HG02885 (cell line): ENCODE results near the gene MINDY4.

ENCODE experiments used
- ATAC-seq: cut with Tn5 transposase; IDR thresholded peaks from one replicate; pipeline ENCODE4 v1.9.1; 2021; ENCODE audit warnings: mild to moderate bottlenecking; ENCODE audit not compliant: unreplicated experiment, poor library complexity

The MINDY4 gene

DNA sequence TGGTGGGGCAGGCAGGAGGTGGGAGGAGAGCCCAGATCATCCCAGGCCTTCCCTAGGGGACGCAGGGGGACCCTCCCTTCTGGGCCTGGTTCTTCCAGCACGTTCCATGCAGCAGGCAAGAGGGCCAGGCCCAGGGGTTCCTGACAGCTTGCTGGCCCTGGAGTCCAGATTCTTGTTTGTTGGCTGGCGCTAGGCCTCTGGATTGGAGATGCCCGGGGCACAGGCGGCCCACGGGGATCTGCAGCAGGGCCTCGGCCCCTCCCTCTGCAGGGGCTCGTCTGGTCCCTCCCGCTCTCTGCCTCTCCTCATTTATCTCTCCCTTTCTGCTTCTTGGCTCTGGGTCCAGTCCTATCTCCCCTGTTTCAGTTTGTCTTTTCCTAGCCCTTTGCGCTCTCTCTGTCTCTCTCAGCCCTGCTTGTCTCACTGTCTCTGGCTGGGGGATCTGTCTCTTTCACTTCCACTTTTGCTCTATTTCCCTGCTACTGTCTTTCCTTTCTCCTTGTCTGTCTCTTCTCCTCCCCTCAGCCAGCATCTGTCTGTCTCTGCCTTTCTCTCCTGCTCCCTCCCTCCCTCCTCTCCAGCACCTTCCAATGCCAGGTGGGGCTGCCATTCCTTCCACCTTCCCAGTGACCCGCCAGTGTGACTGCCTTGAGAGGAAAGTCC, 139.3 kb downstream of the MINDY4 start:
- ATAC-seq, result no peak

DNA sequence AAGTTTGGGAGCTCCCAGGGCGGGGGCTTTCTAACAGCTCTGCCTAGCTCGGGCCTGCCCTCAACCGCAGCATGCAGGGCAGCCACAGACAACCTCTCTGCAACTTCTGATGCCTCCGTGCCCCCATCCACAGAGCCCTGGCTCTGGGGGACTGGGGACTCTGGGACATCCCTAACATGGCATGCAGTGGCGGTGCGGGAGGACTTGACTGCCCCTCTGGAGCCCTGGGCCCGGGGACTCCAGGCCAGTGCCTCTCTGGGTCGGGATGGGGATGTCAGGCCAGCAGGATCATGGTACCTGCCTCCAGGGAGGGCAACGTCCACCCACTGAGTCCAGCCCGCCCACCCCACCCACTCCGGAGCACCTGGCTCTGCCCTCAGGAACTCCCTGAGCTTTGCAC, 139.9 kb downstream of the MINDY4 start:
- ATAC-seq, result no peak

DNA sequence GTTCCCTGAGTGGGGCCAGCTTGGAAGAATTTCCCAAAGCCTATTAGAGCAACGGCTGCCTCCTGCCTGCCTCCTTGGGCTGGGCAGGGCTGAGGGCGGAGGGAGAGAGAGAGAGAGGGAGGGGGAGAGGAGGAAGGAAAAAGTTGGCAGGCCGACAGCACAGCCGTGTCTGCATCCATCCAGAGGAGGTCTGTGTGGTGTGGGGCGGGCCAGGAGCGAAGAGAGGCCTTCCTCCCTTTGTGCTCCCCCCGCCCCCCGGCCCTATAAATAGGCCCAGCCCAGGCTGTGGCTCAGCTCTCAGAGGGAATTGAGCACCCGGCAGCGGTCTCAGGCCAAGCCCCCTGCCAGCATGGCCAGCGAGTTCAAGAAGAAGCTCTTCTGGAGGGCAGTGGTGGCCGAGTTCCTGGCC, 140.3 kb downstream of the MINDY4 start, which contains the start of gene AQP1:
TSS of gene AQP1 (plus strand) at position 293 of the 409 bp plus-strand sequence. CDS start at position 350, 57 bp downstream.
- ATAC-seq, result no peak

DNA sequence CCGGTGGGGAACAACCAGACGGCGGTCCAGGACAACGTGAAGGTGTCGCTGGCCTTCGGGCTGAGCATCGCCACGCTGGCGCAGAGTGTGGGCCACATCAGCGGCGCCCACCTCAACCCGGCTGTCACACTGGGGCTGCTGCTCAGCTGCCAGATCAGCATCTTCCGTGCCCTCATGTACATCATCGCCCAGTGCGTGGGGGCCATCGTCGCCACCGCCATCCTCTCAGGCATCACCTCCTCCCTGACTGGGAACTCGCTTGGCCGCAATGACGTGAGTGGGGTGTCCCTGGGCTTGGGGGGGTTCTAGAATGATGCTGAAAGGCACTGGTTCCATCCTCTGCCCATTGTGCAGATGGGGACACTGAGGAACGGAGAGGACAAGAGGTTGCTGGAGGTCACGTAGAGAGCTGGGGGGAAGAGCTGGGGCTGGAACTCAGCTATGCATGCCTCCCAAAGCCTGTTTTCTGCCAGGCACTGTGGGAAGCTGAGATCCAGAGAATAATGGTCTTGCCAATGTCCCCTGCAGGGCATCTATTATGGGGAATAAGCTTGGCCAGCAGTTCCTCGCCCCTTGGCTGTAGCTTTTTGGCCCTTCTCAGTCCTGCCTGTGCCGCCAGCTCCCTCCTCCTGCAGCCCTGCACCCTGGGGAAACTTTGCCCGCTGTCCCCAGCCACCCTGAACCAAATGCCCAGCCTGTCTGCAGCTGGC, 141.0 kb downstream of the MINDY4 start:
- ATAC-seq, result no peak

DNA sequence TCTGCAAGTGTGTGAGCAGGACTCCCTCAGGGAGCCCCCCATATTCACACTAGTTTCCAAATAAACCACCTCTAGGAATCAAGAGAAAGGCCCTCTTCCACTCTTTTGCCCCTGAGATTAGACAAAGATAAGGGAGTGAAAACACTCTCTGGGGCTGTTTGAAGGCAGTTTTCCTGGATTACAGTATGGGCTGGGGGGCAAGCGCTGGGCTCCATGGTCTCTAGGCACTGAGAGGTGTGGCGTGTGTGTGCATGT, 141.4 kb downstream of the MINDY4 start:
- ATAC-seq, result no peak

DNA sequence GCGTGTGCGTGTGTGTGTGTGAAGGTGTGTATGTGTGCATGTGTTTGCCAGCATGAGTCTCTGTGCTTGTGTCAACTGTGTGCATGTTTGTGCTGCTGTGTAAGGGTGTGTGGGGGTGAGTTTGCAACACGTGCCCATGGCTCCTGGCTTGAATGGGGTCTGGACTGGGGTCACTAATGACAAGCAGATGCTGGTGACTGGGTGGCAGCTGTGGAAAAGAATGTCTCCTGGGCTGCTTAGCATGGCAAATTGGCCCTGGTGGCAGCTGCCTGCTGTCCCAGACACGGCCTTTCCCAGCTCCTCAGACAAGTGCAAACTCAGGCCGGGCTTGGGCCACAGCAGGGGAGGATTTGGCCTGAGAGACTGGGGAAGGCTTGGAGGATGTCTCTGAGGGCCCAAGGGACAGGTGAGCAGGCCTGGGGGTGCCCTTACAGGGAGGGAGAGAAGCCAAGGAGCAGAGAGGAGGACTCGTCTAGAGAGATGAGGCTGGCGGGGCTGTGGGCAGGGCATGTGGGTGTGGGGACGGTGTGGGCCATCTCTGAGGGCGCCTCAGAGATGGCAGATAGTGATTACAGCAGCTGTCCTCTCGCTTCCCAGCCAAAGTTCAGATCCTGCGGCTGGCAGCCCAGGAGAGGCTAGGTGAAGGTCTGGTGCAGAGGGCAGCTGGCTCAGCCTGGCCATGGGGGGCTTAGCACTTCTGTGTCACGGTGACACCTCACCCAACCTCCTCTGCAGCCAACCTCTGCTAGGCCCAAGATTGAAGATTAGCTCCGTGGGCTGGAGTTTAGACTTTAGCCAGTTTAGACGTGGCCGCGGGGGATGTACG, 142.0 kb downstream of the MINDY4 start:
- no peak for ATAC-seq

DNA sequence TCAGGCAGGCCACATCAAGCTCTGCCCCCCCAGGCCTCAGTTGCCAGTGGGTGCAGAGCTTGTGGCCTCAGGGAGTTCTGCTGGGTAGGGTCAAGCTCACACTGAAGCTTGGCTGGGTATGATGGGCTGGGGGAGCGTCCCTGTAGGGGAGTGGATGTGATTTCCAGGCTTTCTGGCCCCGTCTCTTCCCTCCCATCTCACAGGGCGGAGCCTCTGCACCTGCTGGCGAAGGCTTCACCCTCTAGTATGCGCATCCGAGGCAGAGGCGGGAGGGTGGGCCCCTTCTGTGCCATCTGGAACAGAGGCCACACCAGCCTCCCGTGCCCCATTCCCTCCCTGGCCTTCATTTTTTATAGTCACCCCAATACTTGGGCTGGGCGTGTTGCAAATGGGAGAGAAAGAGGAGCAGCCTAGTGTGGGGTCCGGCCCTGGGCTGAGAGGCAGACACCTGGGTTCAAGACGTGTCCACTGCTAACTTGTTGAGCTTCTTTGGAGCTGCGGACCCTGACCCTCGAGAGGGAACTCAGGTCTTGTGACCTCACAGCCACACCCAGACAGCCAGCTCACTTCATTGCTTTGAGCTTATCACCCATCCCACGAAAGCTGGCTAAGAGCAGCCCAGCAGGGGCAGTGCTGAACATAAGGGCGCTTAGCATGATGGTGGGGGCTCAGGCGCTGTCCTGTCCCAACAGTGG, 142.8 kb downstream of the MINDY4 start:
- ATAC-seq, result no peak

DNA sequence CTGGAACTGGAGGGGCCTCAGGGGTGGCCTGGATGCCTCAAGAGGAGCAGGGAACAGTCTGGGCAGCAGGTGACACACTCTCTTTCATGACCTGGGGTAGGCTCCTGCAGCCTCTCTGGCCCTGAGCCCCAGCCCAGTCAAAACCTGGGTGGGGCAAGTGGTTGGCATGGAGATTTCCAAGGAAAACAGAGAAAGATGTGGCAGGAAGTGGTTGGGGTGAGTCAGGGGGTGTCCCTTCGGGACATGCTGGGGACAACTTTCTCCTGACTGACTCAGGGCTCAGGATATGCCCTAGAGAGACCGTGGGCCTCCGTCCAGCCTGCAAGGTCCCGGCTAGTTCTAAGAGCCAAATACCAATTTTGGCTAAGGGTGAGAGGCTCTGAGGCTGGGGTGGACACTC, 143.4 kb downstream of the MINDY4 start:
- ATAC-seq, result no peak

DNA sequence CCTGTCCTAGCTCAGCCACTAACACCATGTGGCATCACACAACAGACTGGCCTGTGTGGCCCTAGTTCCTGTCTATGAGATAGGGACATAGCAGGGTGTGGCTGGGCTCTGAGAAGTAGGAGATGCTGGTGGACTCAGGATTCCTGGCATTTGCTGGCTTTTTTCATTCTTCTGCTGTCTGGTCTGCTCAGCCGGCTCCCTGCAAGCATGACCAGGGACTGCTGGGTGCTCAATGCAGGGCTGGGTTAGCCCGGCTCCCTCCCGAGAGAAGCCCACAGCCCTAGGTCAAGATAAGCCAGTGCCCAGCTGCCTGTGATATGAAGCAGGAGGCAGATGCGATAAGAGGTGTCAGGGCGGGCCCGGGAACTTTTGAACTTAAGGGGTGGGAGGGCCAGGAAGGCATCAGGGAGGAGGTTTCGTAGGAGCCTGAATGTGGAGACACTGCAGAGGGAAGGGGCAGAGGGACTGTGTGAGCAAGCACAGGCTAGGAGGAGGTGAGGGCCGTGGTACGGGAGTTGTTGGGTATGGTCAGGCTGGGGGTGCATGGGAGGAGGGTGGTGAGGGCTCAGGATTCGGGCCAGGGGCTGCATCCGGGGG, 143.9 kb downstream of the MINDY4 start:
- no peak for ATAC-seq

DNA sequence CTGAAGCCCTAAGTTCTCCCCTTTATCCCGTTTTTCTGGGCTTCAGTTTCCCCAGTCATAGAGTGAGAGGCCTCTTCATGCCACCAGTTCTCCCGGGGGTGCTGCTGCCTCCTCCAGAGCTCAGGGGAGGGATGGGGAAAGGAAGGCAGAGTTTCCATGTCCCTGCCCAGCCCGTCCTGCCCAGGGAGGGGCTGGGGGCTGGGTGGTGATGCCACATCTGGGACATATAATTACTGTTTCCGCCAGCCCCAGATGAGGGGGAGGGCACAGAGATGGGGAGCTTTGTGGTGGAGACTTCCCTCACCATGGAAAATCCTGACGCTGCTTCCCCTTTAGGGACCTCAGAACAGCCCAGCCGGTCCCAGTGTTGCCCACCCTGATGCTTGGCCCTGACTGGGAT, 144.5 kb downstream of the MINDY4 start:
- no peak for ATAC-seq

DNA sequence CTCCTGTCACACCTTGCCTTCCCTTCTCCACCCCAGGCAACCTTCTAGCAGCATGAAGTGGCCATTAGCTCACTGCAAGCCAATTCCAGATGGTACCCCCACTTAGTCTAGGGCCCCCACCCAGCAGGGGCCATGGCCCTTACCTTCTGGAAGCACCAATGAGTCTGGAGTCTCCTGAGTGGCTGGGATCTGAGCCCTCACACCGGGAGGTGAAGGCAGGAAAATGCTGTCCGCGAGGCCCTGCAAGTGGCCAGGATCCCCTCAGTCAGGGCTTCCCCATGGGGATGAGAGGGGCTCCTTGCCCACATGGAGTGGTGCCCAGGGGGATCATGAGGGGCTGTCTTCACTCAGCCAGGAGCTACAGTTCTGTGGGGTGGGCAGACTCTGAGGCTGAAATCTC, 145.0 kb downstream of the MINDY4 start:
- no peak for ATAC-seq

DNA sequence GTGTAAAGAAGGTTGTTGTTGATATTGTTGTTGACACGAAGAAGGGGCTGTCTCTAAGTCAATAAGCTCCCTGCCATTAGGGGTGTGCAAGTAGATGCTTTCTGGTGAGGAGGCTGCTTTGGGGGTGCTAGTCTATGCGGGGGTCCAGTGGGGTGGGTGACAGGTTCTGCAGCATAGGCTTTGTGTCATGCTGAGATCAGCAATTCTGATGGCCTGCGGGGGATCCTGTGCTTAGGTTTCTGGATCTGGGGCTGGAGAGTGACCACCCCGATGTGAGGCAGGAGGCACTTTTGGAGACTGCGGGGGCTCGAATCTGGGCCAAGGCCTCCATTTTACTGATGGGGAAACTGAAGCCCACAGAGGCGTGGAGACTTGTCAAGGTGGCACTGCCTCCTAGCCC, 145.6 kb downstream of the MINDY4 start:
- no peak for ATAC-seq

DNA sequence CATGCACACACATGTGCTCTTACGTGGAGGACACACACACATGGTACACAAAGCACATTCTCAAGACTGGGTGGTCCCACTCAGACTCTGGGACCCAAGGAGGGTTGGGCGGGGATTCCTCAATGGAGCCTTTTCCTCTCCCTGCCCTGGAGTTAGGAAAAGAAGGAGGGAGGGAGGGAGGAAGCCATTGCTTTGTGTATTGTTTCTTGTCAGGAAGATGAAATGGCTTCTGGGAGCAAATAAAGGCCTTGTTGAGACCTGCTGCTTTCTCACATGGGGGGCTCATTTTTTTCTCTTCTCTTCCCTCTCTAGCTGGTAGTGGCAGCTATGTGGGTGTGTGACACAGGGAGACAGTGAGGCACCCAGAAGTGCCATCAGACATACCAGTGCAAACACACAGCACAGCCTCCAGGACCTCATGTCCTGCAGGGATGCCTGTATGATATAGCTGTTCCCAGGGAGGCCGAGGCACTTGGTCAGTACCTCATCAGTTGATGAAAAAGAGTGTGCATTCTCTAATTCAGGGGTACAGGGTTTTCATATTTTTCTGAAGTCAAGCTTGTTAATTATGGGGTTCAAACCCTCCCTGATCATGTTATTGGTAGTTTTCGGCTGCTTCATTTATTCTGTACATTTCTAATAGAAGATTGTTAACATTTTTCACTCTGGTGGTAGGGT, 146.1 kb downstream of the MINDY4 start:
- no peak for ATAC-seq

DNA sequence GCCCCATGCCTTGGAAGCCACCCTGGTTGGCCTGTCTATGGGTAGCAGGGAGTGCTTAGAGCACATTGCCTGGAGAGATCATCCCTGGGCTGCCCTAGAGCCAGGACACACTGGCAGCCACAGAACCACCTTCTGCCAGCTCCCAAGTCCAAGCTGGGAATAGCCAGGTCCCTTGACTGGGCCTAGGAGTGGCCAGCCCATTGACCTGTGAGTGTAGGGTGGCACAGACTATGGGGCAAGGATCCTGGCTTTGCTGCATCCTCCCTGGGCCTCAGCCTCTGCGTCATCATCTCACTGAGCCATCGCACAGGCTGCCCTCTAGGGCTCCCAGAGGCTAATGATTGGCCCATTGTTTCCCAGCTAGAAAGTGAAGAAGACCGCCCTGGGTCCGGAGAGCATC, 147.5 kb downstream of the MINDY4 start:
- ATAC-seq, result no peak

DNA sequence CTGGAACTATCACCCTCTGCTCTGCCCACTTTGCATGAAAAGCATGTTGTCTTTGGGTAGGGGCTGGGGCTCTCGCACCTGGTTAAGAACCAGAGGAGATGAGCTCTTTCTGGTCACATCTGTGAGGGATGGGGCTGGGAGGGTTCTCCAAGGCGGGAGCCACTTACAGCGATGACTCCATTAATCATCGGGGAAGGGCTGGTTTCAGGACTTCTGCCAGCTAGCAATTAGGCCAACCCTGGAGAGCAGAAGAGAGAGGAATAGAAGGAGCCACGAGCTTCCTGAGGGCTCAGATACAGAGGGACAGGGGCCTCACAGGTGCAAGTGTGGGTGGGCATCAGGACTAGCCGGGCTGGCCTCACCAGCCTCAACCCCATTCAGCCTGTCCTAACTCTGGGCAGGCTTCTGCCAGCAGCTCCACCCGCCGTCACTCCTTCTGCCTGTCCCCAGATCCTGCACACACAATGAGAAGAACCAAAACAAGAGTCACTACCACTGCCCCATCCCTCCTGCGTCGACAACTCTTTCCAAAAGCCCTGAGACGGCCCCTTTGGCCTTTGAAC, 148.9 kb downstream of the MINDY4 start:
- no peak for ATAC-seq

DNA sequence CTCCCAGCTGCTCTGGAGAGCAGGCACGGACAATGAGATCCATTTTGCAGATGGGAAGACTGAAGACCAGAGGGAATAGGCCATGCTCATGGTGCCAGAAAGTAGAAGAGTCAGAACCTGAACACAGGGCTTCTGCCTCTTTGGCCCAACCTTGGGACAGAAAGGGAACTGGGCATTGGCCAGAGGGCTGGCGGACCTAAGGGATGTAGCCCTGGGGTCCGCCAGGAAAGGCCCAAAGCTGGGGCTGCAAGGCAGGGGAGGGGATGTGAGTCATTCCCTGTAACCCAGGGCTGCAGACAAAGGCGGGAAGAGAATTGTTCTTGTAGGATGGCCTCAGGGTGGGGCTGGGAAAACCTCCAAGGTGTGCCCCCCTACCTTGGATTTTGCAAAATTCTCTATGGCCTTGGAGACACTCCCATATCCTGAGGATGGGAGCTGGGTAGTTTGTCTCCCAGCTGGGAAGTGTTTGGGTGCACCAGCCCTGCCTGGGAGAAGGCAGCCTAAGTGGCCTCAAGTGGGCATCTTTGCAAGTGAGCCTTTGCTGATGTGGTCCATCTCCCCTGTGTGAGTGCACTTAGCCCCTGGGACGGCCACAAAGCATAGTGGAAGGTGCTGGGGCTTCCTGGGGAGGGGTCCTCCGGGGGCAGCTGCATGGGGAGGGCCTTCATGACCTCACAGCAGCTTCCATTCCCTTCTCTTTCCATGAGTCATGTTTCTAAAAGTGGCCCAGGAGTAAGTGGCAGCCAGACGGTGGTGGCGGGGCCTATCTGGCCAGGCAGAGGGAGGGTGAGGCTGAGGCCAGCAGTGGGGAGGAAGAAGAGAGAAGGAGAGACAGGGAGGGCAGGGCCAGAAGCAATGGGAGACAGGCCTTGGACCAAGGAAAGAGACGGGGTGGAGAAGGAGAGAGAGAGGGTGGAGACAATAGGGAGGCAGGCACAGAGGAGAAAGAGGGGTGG, 149.6 kb downstream of the MINDY4 start:
- ATAC-seq, result no peak

DNA sequence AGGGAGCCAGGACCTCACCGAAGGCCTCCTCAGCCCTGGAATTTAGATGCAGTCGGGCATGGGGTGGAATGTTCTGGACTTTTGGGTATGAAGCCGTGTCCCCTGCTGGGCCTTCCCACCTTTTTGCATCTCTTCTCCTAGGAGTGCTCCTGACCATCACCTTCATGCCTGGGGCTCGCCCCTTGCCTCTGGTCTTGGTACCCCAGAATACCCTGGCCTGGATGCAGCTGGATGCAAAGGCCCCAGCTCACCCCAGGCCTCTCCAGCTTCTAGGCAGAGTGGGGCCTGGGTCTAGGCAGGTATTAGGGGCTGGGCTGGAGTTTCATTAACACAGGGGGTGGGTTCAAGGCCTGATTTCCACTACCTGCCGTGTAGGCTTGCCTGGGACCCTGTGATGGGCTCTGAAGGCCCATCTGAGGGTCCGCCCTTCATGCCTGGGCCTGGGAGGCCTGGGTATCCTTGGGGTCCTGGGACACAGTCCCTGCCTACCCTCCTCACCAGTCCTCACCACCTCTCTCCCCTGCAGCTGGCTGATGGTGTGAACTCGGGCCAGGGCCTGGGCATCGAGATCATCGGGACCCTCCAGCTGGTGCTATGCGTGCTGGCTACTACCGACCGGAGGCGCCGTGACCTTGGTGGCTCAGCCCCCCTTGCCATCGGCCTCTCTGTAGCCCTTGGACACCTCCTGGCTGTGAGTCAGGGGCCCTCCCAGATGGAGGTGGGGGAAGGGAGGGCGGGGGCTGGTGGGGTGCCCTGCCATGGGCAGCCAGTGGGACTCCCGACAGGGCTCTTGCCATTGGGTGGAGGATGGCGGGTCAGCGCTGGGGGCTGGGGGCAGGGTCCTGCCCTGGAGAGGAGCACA, 150.6 kb downstream of the MINDY4 start:
- no peak for ATAC-seq

DNA sequence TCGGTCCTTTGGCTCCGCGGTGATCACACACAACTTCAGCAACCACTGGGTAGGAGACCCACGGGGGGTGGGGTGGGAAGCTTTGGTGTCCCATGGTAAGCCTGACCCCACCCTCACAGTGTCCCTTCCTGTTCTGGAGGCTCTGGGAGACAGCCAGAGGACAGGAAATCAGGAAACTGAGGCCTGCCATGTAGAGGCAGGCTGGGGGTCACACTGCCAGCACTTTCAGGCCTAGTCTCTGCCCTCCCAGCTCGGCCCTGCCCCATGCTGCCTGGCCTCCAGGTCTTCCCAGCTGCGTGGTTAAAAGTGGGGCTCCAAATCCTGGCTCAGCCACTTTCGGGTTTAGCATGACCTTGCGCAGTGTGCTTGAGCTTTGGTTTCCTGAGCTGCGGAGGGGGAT, 151.4 kb downstream of the MINDY4 start:
- no peak for ATAC-seq
